ENCODE data around the gene KRTAP5-10. TPM values are rescaled to one million over a fixed set of nuclear protein-coding genes. Genes with fewer than 3 reads are reported as not detected.
"Not testable (repeated sequence)": the region's sequence is repeated elsewhere in the genome, so short reads cannot be mapped to it uniquely, and the experiment has no call there.

KRTAP5-10 gene
- total and polyA plus RNA-seq, 5 experiments from 2014 or later = not detected

DNA sequence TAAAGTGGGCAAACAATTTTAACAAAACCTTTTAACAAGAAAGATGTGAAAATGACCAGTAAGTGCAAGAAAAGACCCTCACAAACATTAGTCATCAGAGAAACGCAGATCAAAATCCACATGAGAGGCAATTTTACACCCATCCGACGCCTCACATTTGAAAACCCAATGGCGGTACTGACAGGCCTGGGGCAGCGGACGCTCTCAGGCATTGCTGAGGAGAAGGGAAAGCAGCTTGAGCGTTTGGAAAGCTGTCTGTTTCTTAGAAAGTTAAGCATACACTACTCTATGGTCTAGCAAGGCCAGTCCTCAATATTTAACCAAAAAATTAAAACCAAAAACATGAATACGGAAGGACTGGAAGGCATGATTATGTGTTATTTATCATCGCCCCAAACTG is 29.5 kb upstream of the KRTAP5-10 start:
- Mint-ChIP-seq H3K9me3 (peaks cover 0 to 6% (median 2%) of the 10 kb centered on the region in 9 donors), H3K4me3 (no peak overlapping the region), H3K36me3 (peaks cover 0 to 3% (median 0%) of the 10 kb centered on the region in 3 donors), H3K27ac (no peak overlapping the region), H3K27me3 (peaks cover 0 to 6% (median 0%) of the 10 kb centered on the region in 5 donors), H3K4me1 (peaks cover 0 to 1% (median 0%) of the 10 kb centered on the region in 4 donors)
- DNase-seq (no peak), ATAC-seq (no peak)
- POLR2A ChIA-PET = no interaction called here

- H3K9me3 Mint-ChIP-seq = peaks cover 0 to 12% (median 5%) of the 10 kb centered on the region in 9 donors
- peaks cover 0 to 1% (median 0%) of the 10 kb centered on the region in 4 donors for H3K4me1 Mint-ChIP-seq
- peaks cover 0 to 6% (median 0%) of the 10 kb centered on the region in 5 donors for H3K27me3 Mint-ChIP-seq
- POLR2A ChIA-PET = no interaction called here
- H3K36me3 Mint-ChIP-seq = peaks cover 0 to 3% (median 0%) of the 10 kb centered on the region in 3 donors
- no peak overlapping the region for H3K4me3 Mint-ChIP-seq
- no peak for DNase-seq
- ATAC-seq = no peak
- no peak overlapping the region for H3K27ac Mint-ChIP-seq
Measured at GRCh38 chr11:71537537-71537936, 27.8 kb upstream of the KRTAP5-10 start.

DNA sequence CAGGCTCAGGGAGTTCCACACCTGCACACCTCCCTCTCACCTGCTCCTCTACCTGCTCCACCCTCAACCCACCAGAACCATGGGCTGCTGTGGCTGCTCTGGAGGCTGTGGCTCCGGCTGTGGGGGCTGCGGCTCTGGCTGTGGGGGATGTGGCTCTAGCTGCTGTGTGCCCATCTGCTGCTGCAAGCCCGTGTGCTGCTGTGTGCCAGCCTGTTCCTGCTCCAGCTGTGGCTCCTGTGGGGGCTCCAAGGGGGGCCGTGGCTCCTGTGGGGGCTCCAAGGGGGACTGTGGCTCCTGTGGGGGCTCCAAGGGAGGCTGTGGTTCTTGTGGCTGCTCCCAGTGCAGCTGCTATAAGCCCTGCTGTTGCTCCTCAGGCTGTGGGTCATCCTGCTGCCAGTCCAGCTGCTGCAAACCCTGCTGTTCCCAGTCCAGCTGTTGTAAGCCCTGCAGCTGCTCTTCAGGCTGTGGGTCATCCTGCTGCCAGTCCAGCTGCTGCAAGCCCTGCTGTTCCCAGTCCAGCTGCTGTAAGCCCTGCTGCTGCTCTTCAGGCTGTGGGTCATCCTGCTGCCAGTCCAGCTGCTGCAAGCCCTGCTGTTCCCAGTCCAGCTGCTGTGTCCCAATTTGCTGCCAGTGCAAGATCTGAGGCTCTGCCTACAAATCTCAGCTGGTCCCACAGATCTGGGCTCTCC is 27.2 kb upstream of the KRTAP5-10 start, which contains the start of gene KRTAP5-8:
Gene KRTAP5-8, plus strand, starts transcription at position 49 of the 689 bp plus-strand sequence. Its CDS starts 31 bp downstream, at position 80.
- H3K4me3 Mint-ChIP-seq, H3K27me3 Mint-ChIP-seq, H3K4me1 Mint-ChIP-seq, ATAC-seq, H3K36me3 Mint-ChIP-seq, POLR2A ChIA-PET, DNase-seq: not testable (repeated sequence)
- H3K27ac Mint-ChIP-seq = peak within 1 kb of the TSS in 1 of 10 donors; percentile 5
- peaks cover 0 to 12% (median 5%) of the 10 kb centered on the region in 9 donors for H3K9me3 Mint-ChIP-seq

- H3K27ac Mint-ChIP-seq = peak overlapping the region in 1 of 10 donors; percentile 5
- peaks cover 0 to 12% (median 5%) of the 10 kb centered on the region in 9 donors for H3K9me3 Mint-ChIP-seq
- no peak for DNase-seq
- peaks cover 0 to 6% (median 0%) of the 10 kb centered on the region in 5 donors for H3K27me3 Mint-ChIP-seq
- POLR2A ChIA-PET = no interaction called here
- ATAC-seq = no peak
- H3K4me3 Mint-ChIP-seq = no peak overlapping the region
- peaks cover 0 to 3% (median 0%) of the 10 kb centered on the region in 3 donors for H3K36me3 Mint-ChIP-seq
- H3K4me1 Mint-ChIP-seq = peaks cover 4 to 8% (median 7%) of the 10 kb centered on the region in 4 donors
Measured at GRCh38 chr11:71538666-71538990, 26.7 kb upstream of the KRTAP5-10 start.

GRCh38 chr11:71539017-71539416 is 26.3 kb upstream of the KRTAP5-10 start:
- Mint-ChIP-seq H3K4me3 (no peak overlapping the region), H3K27ac (peak overlapping the region in 1 of 10 donors; percentile 5), H3K9me3 (peaks cover 0 to 12% (median 5%) of the 10 kb centered on the region in 9 donors), H3K36me3 (peaks cover 0 to 3% (median 0%) of the 10 kb centered on the region in 3 donors), H3K4me1 (peaks cover 8 to 12% (median 10%) of the 10 kb centered on the region in 4 donors), H3K27me3 (peaks cover 0 to 6% (median 0%) of the 10 kb centered on the region in 5 donors)
- ATAC-seq (no peak), DNase-seq (no peak)
- POLR2A ChIA-PET = no interaction called here

DNA sequence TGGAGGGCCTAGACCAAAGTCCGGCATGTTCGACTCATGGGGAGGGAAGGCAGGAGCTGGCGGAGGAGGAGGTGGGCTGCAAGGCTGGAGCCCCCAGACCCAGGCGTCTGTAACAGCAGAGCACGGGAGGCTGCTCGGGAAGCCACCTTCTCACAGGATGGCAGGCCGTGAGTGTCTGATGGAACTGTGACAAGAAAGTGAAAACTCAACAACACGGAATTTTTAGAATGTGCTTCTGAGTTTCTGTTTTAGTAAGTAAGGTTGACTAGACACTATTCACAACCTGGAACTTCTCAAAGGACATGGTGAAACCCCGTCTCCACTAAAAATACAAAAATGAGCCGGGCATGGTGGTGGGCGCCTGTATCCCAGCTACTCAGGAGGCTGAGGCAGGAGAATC is 25.4 kb upstream of the KRTAP5-10 start:
- H3K36me3 Mint-ChIP-seq, DNase-seq, H3K27me3 Mint-ChIP-seq, H3K27ac Mint-ChIP-seq, H3K4me3 Mint-ChIP-seq, ATAC-seq, POLR2A ChIA-PET: not testable (repeated sequence)
- H3K4me1 Mint-ChIP-seq = peaks cover 14 to 18% (median 15%) of the 10 kb centered on the region in 4 donors
- peaks cover 0 to 12% (median 5%) of the 10 kb centered on the region in 9 donors for H3K9me3 Mint-ChIP-seq

- H3K4me1 Mint-ChIP-seq = peaks cover 14 to 18% (median 15%) of the 10 kb centered on the region in 4 donors
- H3K4me3 Mint-ChIP-seq = not testable (repeated sequence)
- H3K27ac Mint-ChIP-seq = peak overlapping the region in 1 of 10 donors; percentile 5
Measured at GRCh38 chr11:71540521-71541304, 24.6 kb upstream of the KRTAP5-10 start.

GRCh38 chr11:71542382-71542781 is 23.0 kb upstream of the KRTAP5-10 start:
- POLR2A ChIA-PET = no interaction called here
- peaks cover 14 to 24% (median 15%) of the 10 kb centered on the region in 4 donors for H3K4me1 Mint-ChIP-seq
- DNase-seq (no peak), ATAC-seq (no peak)
- peaks cover 2 to 12% (median 6%) of the 10 kb centered on the region in 5 donors for H3K27me3 Mint-ChIP-seq
- H3K27ac Mint-ChIP-seq = peak overlapping the region in 1 of 10 donors; percentile 18
- H3K4me3 Mint-ChIP-seq = no peak overlapping the region
- H3K9me3 Mint-ChIP-seq = peaks cover 0 to 21% (median 5%) of the 10 kb centered on the region in 9 donors
- H3K36me3 Mint-ChIP-seq = peaks cover 0 to 3% (median 0%) of the 10 kb centered on the region in 3 donors

More at GRCh38 chr11:71540521-71541304, 24.6 kb upstream of the KRTAP5-10 start:
- POLR2A ChIA-PET, DNase-seq, H3K27me3 Mint-ChIP-seq, ATAC-seq, H3K36me3 Mint-ChIP-seq: not testable (repeated sequence)
- peaks cover 0 to 12% (median 5%) of the 10 kb centered on the region in 9 donors for H3K9me3 Mint-ChIP-seq

DNA sequence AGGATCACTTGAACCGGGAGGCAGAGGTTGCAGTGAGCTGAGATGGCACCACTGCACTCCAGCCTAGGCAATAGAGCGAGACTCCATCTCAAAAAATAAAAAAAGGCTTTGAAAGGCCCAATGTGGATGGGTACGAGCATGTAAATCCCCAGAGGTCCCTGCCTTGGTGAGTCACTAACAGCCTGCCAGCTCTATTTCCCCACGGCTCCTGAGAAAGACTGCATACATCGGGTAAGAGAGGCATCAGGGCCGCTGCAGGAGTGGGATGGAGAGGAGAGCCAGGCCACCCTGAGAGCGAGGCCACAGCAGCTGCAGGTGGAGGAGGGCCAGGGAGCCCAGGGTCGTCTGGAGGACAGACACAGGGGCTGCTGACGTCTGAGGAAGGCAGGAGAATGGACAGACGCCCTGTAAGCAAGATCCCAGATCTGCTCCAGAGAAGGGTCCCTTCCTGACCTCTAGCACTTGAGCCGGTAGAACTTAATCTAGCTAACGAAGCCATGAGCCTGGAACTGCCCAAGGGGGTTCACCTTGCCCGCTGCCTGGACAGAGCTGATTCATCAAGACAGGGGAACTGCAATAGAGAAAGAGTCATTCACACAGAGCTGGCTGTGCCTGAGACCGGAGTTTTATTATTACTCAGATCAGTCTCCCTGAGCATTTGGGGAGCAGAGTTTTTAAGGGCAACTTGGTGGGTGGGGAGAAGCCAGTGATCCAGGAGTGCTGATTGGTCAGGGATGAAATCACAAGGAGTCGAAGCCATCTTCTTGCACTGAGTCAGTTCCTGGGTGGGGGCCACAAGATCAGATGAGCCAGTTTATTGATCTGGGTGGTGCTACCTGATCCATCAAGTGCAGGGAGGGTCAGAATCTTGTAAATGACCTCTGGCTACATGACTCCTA is 22.2 kb upstream of the KRTAP5-10 start:
- peaks cover 4 to 19% (median 12%) of the 10 kb centered on the region in 5 donors for H3K27me3 Mint-ChIP-seq
- peaks cover 0 to 3% (median 0%) of the 10 kb centered on the region in 3 donors for H3K36me3 Mint-ChIP-seq
- POLR2A ChIA-PET = no interaction called here

GRCh38 chr11:71543866-71544265 is 21.5 kb upstream of the KRTAP5-10 start:
- ATAC-seq = peak in 1 of 2 donors; percentile 65
- peak in 1 of 10 donors; percentile 15 for DNase-seq
- peaks cover 14 to 24% (median 15%) of the 10 kb centered on the region in 4 donors for H3K4me1 Mint-ChIP-seq
- H3K27me3 Mint-ChIP-seq = peaks cover 4 to 26% (median 17%) of the 10 kb centered on the region in 5 donors
- peaks cover 0 to 3% (median 0%) of the 10 kb centered on the region in 3 donors for H3K36me3 Mint-ChIP-seq
- peak overlapping the region in 2 of 10 donors; percentile 12 to 18 for H3K27ac Mint-ChIP-seq
- POLR2A ChIA-PET = no interaction called here
- H3K9me3 Mint-ChIP-seq = peaks cover 0 to 21% (median 5%) of the 10 kb centered on the region in 9 donors
- H3K4me3 Mint-ChIP-seq = no peak overlapping the region

More for the DNA sequence above, 22.2 kb upstream of the KRTAP5-10 start:
- no peak for ATAC-seq
- Mint-ChIP-seq H3K27ac (peak overlapping the region in 2 of 10 donors; percentile 18 to 52), H3K9me3 (peaks cover 0 to 21% (median 5%) of the 10 kb centered on the region in 9 donors), H3K4me1 (peaks cover 14 to 24% (median 15%) of the 10 kb centered on the region in 4 donors), H3K4me3 (peak overlapping the region in 2 of 10 donors; percentile 15 to 39)
- DNase-seq = no peak

DNA sequence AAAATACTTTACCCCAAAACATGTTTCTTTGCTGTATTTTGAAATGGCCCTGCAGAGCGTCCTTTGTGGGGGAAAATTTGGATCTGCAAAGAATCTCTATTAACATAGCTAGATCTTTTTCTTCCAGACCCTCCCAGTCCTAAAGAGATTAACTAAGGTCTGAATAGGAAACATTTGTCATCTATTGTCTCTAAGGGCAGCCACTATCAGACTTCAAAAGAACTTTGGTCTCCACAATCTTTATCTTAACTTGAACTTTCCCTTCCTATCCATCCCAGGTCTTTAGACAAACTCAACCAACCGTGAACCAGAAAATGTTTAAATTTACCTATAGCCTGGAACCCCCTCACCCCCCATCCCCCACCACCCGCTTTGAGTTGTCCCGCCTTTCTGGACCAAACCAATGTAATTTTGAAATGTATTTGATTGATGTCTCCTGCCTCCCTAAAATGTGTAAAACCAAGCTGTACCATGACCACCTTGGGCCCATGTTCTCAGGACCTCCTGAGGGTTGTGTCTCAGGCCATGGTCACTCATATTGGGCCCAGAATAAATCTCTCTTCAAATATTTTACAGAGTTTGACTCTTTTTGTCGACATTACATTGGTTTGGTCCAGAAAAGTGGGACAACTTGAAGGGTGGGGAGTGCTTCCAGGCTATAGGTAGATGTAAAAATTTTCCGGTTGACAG is 20.7 kb upstream of the KRTAP5-10 start:
- ATAC-seq (no peak), DNase-seq (no peak)
- peaks cover 0 to 21% (median 5%) of the 10 kb centered on the region in 9 donors for H3K9me3 Mint-ChIP-seq
- peaks cover 14 to 24% (median 15%) of the 10 kb centered on the region in 4 donors for H3K4me1 Mint-ChIP-seq
- peaks cover 0 to 3% (median 0%) of the 10 kb centered on the region in 3 donors for H3K36me3 Mint-ChIP-seq
- peak overlapping the region in 1 of 10 donors; percentile 4 for H3K4me3 Mint-ChIP-seq
- H3K27me3 Mint-ChIP-seq = peaks cover 8 to 34% (median 24%) of the 10 kb centered on the region in 5 donors
- POLR2A ChIA-PET = no interaction called here
- peak overlapping the region in 1 of 10 donors; percentile 18 for H3K27ac Mint-ChIP-seq
